AG04450 (cell line): ENCODE measurements around the gene RRN3. TPM values are rescaled to one million over a fixed set of nuclear protein-coding genes. Genes with fewer than 3 reads are reported as not detected.
"Not testable (repeated sequence)": the region's sequence is repeated elsewhere in the genome, so short reads cannot be mapped to it uniquely, and the experiment has no call there.

ENCODE experiments used
- CTCF ChIA-PET: fragments of 300-600, 350-600 bp; formaldehyde crosslinking; extraction: SDS; loops from one replicate; lab custom pipeline; 2022; ENCODE audit warnings: antibody characterized with exemption, inconsistent platforms; lab: Charles Lee
- POLR2A ChIA-PET: fragments of 350-600 bp; formaldehyde crosslinking; extraction: SDS; loops from one replicate; lab custom pipeline; 2021; ENCODE audit warnings: antibody characterized with exemption, inconsistent platforms; lab: Yijun Ruan, JAX
- DNase-seq: peaks from one replicate; pipeline ENCODE4 v3.0.0-alpha.2; 2011; ENCODE audit warnings: low read depth, low spot score
- H3K27ac ChIP-seq: one replicate; pipeline ENCODE4 v1.5.1; 2012; ENCODE audit warnings: low read depth, low read length, control low read depth
- H3K27me3 ChIP-seq: one replicate; pipeline ENCODE4 v1.6.0; 2012; ENCODE audit warnings: low read length; ENCODE audit not compliant: control insufficient read depth, insufficient read depth
- H3K4me3 ChIP-seq: 2 replicates; pipeline ENCODE4 v1.5.1; 2011; ENCODE audit warnings: mild to moderate bottlenecking, low read depth, low read length, control low read depth
- H3K9me3 ChIP-seq: 2 replicates; pipeline ENCODE4 v1.5.1; 2012; ENCODE audit warnings: low read length; ENCODE audit not compliant: control insufficient read depth, insufficient read depth
- polyA plus RNA-seq: library from polyadenylated mRNA; depleted of rRNA; stranded (reverse); fragments of >200 nt; gene quantifications from 2 replicates; pipeline ENCODE4 v1.2.3, GENCODE V29; 2011
- TF ChIP-seq, protein P1 (sequence below): IDR thresholded peaks from 2 replicates; pipeline ENCODE4 v1.5.1; 2011; ENCODE audit warnings: low read depth, low read length, control low read depth, inconsistent platforms

The RRN3 gene
- polyA plus RNA-seq, 1 experiment = 45.3 TPM

GRCh38 chr16:15062085-15062810 lies 31.8 kb downstream of the RRN3 start:
- H3K27me3 ChIP-seq, H3K4me3 ChIP-seq, H3K9me3 ChIP-seq, DNase-seq, POLR2A ChIA-PET, H3K27ac ChIP-seq: not testable (repeated sequence)
- CTCF ChIA-PET = interaction anchor here (2.5 kb wide), 1 partner anchor 11 kb away, joined by 12 read pairs; no protein-coding TSS in a partner anchor

- DNase-seq = no peak
- CTCF ChIA-PET = no interaction called here
- Histone ChIP-seq H3K27me3 (no peaks in the 10 kb centered on the region), H3K27ac (no peak overlapping the region), H3K9me3 (peaks cover 3% of the 10 kb centered on the region; the same call in 1 of the 2 replicates), H3K4me3 (no peak overlapping the region)
- TF ChIP-seq, protein P1, sequence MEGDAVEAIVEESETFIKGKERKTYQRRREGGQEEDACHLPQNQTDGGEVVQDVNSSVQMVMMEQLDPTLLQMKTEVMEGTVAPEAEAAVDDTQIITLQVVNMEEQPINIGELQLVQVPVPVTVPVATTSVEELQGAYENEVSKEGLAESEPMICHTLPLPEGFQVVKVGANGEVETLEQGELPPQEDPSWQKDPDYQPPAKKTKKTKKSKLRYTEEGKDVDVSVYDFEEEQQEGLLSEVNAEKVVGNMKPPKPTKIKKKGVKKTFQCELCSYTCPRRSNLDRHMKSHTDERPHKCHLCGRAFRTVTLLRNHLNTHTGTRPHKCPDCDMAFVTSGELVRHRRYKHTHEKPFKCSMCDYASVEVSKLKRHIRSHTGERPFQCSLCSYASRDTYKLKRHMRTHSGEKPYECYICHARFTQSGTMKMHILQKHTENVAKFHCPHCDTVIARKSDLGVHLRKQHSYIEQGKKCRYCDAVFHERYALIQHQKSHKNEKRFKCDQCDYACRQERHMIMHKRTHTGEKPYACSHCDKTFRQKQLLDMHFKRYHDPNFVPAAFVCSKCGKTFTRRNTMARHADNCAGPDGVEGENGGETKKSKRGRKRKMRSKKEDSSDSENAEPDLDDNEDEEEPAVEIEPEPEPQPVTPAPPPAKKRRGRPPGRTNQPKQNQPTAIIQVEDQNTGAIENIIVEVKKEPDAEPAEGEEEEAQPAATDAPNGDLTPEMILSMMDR = no peak
- POLR2A ChIA-PET = no interaction called here
Measured at GRCh38 chr16:15059324-15059723, 34.7 kb downstream of the RRN3 start.

GRCh38 chr16:15057681-15058417 lies 36.2 kb downstream of the RRN3 start:
- Histone ChIP-seq H3K27ac (no peak overlapping the region), H3K9me3 (peaks cover 3% of the 10 kb centered on the region; the same call in 1 of the 2 replicates), H3K4me3 (no peak overlapping the region), H3K27me3 (no peaks in the 10 kb centered on the region)
- TF ChIP-seq, protein P1 = no peak
- CTCF ChIA-PET = interaction anchor here (1.7 kb wide), 1 partner anchor 15 kb away, joined by 4 read pairs; no protein-coding TSS in a partner anchor
- POLR2A ChIA-PET = no interaction called here
- no peak for DNase-seq

DNA sequence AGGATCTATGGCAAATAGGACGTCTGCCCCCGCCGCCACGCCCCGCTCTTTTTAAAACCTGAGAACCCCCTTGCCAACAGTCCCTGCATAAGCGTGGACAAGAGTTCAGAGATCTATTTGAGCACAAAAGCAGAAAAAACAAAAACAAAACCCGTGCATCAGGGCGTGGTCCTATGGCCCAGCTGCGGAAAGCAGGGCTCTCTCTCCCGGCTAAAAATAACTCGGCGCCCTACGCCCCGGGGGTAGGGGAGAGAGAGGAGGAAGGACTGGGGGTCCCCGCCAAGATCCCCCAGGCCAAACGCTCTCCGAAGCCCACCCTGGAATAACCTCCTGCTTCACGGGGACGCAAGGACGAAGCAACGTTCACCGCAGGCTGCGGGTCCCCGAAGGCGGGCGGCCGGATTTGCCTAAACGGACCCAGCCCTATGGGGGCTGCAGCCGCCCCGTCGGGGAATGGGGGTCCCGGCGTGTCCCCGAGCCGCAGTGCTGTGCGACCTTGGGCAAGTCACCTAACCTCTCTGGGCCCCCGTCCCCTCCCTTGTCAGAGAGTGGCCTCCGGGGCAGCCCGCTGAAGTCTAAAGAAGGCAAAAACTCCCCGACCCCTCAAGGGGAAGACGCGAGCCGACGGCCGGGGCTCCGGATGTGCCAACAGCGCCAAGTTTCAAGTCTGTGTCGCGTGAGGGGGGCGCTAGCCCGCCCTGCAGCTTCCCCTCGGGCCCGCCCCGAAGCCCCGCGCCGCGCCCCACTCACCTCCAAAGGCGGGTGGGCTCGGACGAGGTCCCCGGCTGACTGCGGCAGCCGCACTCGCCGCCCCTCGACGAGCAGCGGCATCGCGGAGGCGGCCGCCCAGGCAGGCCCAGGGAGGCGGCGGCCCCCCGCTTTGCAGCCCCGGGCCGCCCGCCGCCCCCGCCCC lies 38.7 kb downstream of the RRN3 start:
- CTCF ChIA-PET = interaction anchor here (1.2 kb wide), 1 partner anchor 15 kb away, joined by 4 read pairs; no protein-coding TSS in a partner anchor
- no peak overlapping the region for H3K27ac ChIP-seq

More for the DNA sequence above, 38.7 kb downstream of the RRN3 start:
- no peaks in the 10 kb centered on the region for H3K27me3 ChIP-seq
- TF ChIP-seq, protein P1 = peak; percentile 27
- H3K4me3 ChIP-seq = peak overlapping the region; percentile 91
- POLR2A ChIA-PET = interaction anchor here (1.0 kb wide), 1 partner anchor 15 kb away, joined by 5 read pairs; no protein-coding TSS in a partner anchor
- DNase-seq = no peak
- peaks cover 3% of the 10 kb centered on the region; the same call in 1 of the 2 replicates for H3K9me3 ChIP-seq
